GM13976 (cell line): ENCODE data around the gene ATG9A.
A peak's percentile ranks its signal among the peaks of the same experiment; 100 is the strongest.

Experiments
- DNase-seq: peaks from one replicate; pipeline ENCODE4 v3.0.0; 2012; ENCODE audit warnings: low spot score
- CTCF ChIP-seq: IDR thresholded peaks from 2 replicates; pipeline ENCODE4 v1.5.1; 2012; ENCODE audit warnings: borderline replicate concordance, mild to moderate bottlenecking; ENCODE audit not compliant: insufficient read depth; ENCODE audit errors: extremely low read depth, missing control alignments, control extremely low read depth
- in situ Hi-C: fragments of 300-500 bp; cut with MboI; formaldehyde crosslinking; loops from one replicate; pipeline ENCODE4 v1.12.0; 2022; ENCODE audit warnings: low sequenced_read_pairs, mixed read lengths, inconsistent platforms; ENCODE audit not compliant: unreplicated experiment

ATG9A gene

GRCh38 chr2:219172231-219173154 lies 56.9 kb downstream of the ATG9A start:
- no peak for DNase-seq
- no peak for TF ChIP-seq CTCF
- in situ Hi-C loops = loop anchor here (25.0 kb wide), 1 partner anchor 115 kb away; the partner anchor contains the start of gene DNAJB2

- in situ Hi-C loops = loop anchor here (25.0 kb wide), 1 partner anchor 116 kb away; the partner anchor contains the start of gene DNAJB2
- peak; percentile 40 for TF ChIP-seq CTCF
Observed at GRCh38 chr2:219171231-219171651, 58.2 kb downstream of the ATG9A start.

GRCh38 chr2:219169930-219170654 lies 59.3 kb downstream of the ATG9A start, which contains the start of gene SLC23A3:
TSS of gene SLC23A3 (minus strand) at chr2:219170029. CDS start at chr2:219169984, 45 bp downstream.
- in situ Hi-C loops = loop anchor here (25.0 kb wide), 1 partner anchor 117 kb away; the partner anchor contains the start of gene DNAJB2
- TF ChIP-seq CTCF = no peak
- DNase-seq = no peak

More at GRCh38 chr2:219171231-219171651, 58.2 kb downstream of the ATG9A start:
- DNase-seq = peak; percentile 55
